ENCODE measurements around the gene ELFN1. TPM values are rescaled to one million over a fixed set of nuclear protein-coding genes. Genes with fewer than 3 reads are reported as not detected.
A peak's percentile ranks its signal among the peaks of the same experiment; 100 is the strongest.

ELFN1 gene
- total and polyA plus RNA-seq, 10 of the 15 experiments (the other 5 are each of a cell fraction or from before 2014, with no cell fraction given): 0.04 TPM; not detected in 9

DNA sequence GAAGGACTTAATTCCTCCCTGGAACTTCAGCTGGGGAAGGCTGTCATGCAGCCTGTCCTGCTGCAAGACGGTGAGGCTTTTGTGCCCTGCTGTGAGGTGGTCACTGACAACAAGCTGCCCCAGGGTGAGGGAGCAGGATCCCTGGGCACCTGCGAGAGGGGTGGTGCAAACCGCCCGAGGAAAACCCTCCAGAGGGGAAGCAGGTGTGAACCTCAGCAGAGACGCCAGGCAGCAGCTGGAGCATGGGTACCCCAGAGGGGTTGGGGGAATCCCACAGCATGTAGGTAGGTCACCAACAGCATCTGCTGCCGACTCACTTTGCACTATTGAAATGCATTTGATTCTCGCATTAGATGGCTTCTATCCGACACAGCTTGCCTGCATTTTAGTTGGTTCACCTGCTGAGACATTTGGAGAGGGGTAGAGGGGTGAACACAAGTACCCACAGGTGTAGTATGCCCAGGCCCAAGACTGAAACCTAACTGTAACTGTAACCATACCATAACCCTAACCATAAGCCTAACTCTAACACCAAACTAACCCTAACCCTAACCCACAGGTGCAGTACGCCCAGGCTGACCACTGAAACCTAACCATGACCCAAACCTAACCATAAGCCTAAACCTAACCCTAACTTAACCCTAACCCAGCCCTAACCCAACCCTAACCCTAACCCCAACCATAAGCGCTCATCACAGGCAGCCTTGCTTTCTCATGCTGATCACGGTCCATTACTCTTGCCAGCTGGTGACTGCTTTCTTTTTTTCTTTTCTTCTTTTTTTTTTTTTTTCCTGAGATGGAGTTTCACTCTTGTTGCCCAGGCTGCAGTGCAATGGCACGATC is 85.9 kb downstream of the ELFN1 start (continued):
- TF ChIP-seq, protein P1, sequence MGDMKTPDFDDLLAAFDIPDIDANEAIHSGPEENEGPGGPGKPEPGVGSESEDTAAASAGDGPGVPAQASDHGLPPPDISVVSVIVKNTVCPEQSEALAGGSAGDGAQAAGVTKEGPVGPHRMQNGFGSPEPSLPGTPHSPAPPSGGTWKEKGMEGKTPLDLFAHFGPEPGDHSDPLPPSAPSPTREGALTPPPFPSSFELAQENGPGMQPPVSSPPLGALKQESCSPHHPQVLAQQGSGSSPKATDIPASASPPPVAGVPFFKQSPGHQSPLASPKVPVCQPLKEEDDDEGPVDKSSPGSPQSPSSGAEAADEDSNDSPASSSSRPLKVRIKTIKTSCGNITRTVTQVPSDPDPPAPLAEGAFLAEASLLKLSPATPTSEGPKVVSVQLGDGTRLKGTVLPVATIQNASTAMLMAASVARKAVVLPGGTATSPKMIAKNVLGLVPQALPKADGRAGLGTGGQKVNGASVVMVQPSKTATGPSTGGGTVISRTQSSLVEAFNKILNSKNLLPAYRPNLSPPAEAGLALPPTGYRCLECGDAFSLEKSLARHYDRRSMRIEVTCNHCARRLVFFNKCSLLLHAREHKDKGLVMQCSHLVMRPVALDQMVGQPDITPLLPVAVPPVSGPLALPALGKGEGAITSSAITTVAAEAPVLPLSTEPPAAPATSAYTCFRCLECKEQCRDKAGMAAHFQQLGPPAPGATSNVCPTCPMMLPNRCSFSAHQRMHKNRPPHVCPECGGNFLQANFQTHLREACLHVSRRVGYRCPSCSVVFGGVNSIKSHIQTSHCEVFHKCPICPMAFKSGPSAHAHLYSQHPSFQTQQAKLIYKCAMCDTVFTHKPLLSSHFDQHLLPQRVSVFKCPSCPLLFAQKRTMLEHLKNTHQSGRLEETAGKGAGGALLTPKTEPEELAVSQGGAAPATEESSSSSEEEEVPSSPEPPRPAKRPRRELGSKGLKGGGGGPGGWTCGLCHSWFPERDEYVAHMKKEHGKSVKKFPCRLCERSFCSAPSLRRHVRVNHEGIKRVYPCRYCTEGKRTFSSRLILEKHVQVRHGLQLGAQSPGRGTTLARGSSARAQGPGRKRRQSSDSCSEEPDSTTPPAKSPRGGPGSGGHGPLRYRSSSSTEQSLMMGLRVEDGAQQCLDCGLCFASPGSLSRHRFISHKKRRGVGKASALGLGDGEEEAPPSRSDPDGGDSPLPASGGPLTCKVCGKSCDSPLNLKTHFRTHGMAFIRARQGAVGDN (IDR thresholded peaks at IDR 0.05): no peak
- TF ChIP-seq MXI1 (IDR thresholded peaks at IDR 0.05; ENCODE audit: low read depth, low read length): no peak
- TF ChIP-seq RELA (IDR thresholded peaks at IDR 0.05; ENCODE audit: borderline replicate concordance, partially characterized antibody): no peak
- TF ChIP-seq, protein P2, sequence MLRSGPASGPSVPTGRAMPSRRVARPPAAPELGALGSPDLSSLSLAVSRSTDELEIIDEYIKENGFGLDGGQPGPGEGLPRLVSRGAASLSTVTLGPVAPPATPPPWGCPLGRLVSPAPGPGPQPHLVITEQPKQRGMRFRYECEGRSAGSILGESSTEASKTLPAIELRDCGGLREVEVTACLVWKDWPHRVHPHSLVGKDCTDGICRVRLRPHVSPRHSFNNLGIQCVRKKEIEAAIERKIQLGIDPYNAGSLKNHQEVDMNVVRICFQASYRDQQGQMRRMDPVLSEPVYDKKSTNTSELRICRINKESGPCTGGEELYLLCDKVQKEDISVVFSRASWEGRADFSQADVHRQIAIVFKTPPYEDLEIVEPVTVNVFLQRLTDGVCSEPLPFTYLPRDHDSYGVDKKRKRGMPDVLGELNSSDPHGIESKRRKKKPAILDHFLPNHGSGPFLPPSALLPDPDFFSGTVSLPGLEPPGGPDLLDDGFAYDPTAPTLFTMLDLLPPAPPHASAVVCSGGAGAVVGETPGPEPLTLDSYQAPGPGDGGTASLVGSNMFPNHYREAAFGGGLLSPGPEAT (IDR thresholded peaks at IDR 0.05; ENCODE audit: low read depth): no peak
- TF ChIP-seq DPF2 (IDR thresholded peaks at IDR 0.05): no peak
- TF ChIP-seq ZNF207 (IDR thresholded peaks at IDR 0.05; ENCODE audit: borderline replicate concordance): no peak
- no peak for TF ChIP-seq SUZ12 (IDR thresholded peaks at IDR 0.05; ENCODE audit: unreplicated experiment)
- TF ChIP-seq ZNF384 (IDR thresholded peaks at IDR 0.05; ENCODE audit: borderline replicate concordance, low read depth, low read length): no peak
- TF ChIP-seq RAD51 (IDR thresholded peaks at IDR 0.05): no peak
- TF ChIP-seq TCF12 (IDR thresholded peaks at IDR 0.05; ENCODE audit: low read depth, low read length): 0 out of 2 replicates have a peak, but pooled peaks have one; percentile 22

Measured in GM12878 (cell line).